Nephron progenitor cell (in vitro differentiated cells): ENCODE results near the gene CRTC3.
"Not testable (repeated sequence)": the region's sequence is repeated elsewhere in the genome, so short reads cannot be mapped to it uniquely, and the experiment has no call there.

ENCODE experiments used
- DNase-seq: peaks from one replicate; pipeline ENCODE4 v3.0.0; 2021
- H3K27ac Mint-ChIP-seq: 2 replicates; pipeline ENCODE4 v1.8.0; 2021; ENCODE audit warnings: mild to moderate bottlenecking, moderate library complexity, mixed read lengths
- H3K27me3 Mint-ChIP-seq: 2 replicates; pipeline ENCODE4 v1.8.0; 2021; ENCODE audit warnings: mild to moderate bottlenecking, low read depth, mixed read lengths; ENCODE audit not compliant: poor library complexity
- H3K36me3 Mint-ChIP-seq: 2 replicates; pipeline ENCODE4 v1.8.0; 2021; ENCODE audit warnings: low read depth, mixed read lengths
- H3K4me1 Mint-ChIP-seq: 2 replicates; pipeline ENCODE4 v1.8.0; 2021; ENCODE audit warnings: mixed read lengths
- H3K4me3 Mint-ChIP-seq: 2 replicates; pipeline ENCODE4 v1.8.0; 2021; ENCODE audit warnings: mild to moderate bottlenecking, moderate library complexity, mixed read lengths
- H3K9me3 Mint-ChIP-seq: 2 replicates; pipeline ENCODE4 v1.8.0; 2021; ENCODE audit warnings: mild to moderate bottlenecking, moderate library complexity, mixed read lengths
- TF ChIP-seq, protein P1 (sequence below): fragments of 200-600 bp; sonication (generic); IDR thresholded peaks from 2 replicates; pipeline ENCODE4 v1.5.0; 2021; ENCODE audit warnings: antibody characterized with exemption

Gene CRTC3

GRCh38 chr15:90686435-90687218, 156.9 kb downstream of the CRTC3 start:
- TF ChIP-seq, protein P1, sequence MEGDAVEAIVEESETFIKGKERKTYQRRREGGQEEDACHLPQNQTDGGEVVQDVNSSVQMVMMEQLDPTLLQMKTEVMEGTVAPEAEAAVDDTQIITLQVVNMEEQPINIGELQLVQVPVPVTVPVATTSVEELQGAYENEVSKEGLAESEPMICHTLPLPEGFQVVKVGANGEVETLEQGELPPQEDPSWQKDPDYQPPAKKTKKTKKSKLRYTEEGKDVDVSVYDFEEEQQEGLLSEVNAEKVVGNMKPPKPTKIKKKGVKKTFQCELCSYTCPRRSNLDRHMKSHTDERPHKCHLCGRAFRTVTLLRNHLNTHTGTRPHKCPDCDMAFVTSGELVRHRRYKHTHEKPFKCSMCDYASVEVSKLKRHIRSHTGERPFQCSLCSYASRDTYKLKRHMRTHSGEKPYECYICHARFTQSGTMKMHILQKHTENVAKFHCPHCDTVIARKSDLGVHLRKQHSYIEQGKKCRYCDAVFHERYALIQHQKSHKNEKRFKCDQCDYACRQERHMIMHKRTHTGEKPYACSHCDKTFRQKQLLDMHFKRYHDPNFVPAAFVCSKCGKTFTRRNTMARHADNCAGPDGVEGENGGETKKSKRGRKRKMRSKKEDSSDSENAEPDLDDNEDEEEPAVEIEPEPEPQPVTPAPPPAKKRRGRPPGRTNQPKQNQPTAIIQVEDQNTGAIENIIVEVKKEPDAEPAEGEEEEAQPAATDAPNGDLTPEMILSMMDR = no peak
- H3K36me3 Mint-ChIP-seq = peaks cover 4% of the 10 kb centered on the region
- peaks cover 16% of the 10 kb centered on the region for H3K9me3 Mint-ChIP-seq
- peaks cover 9% of the 10 kb centered on the region for H3K4me1 Mint-ChIP-seq
- H3K4me3 Mint-ChIP-seq = no peak overlapping the region
- peak overlapping the region; percentile 78 for H3K27ac Mint-ChIP-seq
- no peaks in the 10 kb centered on the region for H3K27me3 Mint-ChIP-seq
- DNase-seq = no peak

DNA sequence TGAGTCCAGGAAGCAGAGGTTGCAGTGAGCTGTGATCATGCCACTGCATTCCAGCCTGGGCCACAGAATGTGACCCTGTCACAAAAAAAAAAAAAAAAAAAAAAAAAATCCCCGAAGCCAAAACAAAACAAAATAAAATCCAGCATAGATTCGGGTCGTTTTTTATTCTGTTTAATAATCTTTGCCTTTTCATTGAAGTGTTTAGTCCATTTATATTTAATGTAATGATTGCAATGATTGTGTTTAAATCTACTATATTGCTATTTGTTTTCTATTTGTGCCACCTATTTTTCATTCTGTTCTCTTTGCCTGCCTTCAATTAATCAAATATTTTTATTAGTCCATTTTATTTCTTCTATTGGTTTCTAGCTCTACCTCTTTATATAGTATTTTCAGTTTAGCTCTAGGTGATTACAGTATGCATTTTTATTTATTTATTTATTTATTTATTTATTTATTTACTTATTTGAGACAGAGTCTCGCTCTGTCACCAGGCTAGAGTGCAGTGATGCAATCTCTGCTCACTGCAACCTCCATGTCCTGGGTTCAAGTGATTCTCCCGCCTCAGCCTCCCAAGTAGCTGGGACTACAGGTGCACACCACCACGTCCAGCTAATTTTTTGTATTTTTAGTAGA, 159.7 kb downstream of the CRTC3 start:
- not testable (repeated sequence) for H3K4me3 Mint-ChIP-seq, DNase-seq, H3K27me3 Mint-ChIP-seq, H3K36me3 Mint-ChIP-seq, H3K4me1 Mint-ChIP-seq, H3K27ac Mint-ChIP-seq
- peaks cover 16% of the 10 kb centered on the region for H3K9me3 Mint-ChIP-seq

DNA sequence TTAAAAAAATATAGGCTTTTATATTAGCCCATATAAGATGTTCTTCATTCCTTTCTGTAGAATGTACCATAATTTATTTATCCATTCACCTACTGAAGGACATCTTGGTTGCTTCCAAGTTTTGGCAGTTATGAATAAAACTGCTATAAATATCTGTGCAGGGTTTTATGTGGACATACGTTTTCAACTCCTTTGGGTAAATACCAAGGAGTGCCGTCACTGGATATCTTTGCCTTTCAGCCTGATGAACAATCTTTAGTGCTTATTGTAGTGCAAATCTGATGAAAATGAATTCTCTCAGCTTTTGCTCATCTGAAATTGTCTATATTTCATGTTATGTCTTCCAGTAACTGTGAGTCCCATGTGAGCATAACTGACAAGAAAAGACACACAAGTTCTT, 160.9 kb downstream of the CRTC3 start:
- no peaks in the 10 kb centered on the region for H3K4me1 Mint-ChIP-seq
- DNase-seq = no peak
- H3K36me3 Mint-ChIP-seq = peaks cover 4% of the 10 kb centered on the region
- H3K4me3 Mint-ChIP-seq = no peak overlapping the region
- H3K27me3 Mint-ChIP-seq = peaks cover 5% of the 10 kb centered on the region
- H3K9me3 Mint-ChIP-seq = peaks cover 16% of the 10 kb centered on the region
- no peak overlapping the region for H3K27ac Mint-ChIP-seq
- TF ChIP-seq, protein P1 = no peak

GRCh38 chr15:90691369-90691768, 161.6 kb downstream of the CRTC3 start:
- Mint-ChIP-seq H3K4me3 (no peak overlapping the region), H3K27ac (no peak overlapping the region), H3K4me1 (no peaks in the 10 kb centered on the region), H3K27me3 (peaks cover 5% of the 10 kb centered on the region), H3K9me3 (peaks cover 16% of the 10 kb centered on the region), H3K36me3 (peaks cover 4% of the 10 kb centered on the region)
- TF ChIP-seq, protein P1 = no peak
- DNase-seq = no peak

- Mint-ChIP-seq H3K4me3 (no peak overlapping the region), H3K4me1 (no peaks in the 10 kb centered on the region), H3K9me3 (peaks cover 16% of the 10 kb centered on the region), H3K36me3 (peaks cover 4% of the 10 kb centered on the region), H3K27ac (no peak overlapping the region), H3K27me3 (peaks cover 9% of the 10 kb centered on the region)
- TF ChIP-seq, protein P1 = no peak
- no peak for DNase-seq
Observed at GRCh38 chr15:90691982-90692773, 162.5 kb downstream of the CRTC3 start.
